K562 (cell line): ENCODE results near the gene KCP. TPM values are rescaled to one million over a fixed set of nuclear protein-coding genes. Genes with fewer than 3 reads are reported as not detected.

ENCODE experiments used
- ATAC-seq: fragments of 200-7000 bp; cut with Tn5 transposase; 3 replicates; pipeline ENCODE4 v1.9.1; 2020; ENCODE audit warnings: moderate library complexity
- BruUV-seq: library from RNA; stranded (reverse); fragments of 400-500 nt; replicated peaks from 2 replicates; lab custom pipeline; 2021; lab: Mats Ljungman, UMichigan
- CTCF ChIA-PET: fragments of 300-600 bp; formaldehyde crosslinking; extraction: SDS; loops from one replicate; lab custom pipeline; 2021; ENCODE audit warnings: low intra/inter-chr PET ratio; lab: Yijun Ruan, JAX
- POLR2A ChIA-PET: fragments of 300-600, 350-650 bp; sonication (Branson Sonifier 250); formaldehyde crosslinking; extraction: SDS; loops from one replicate; lab custom pipeline; 2021; ENCODE audit warnings: antibody characterized with exemption, inconsistent platforms; lab: Yijun Ruan, JAX
- DNase-seq, 4 experiments: peaks; one replicate each; pipeline versions ENCODE4 v3.0.0 to v3.0.0-alpha.2; 2011 to 2018; ENCODE audit warnings: low spot score in 3 of 4, mixed read lengths in 3 of 4; ENCODE audit errors: extremely low read depth in 1 of 4
- FAIRE-seq: peaks from 2 replicates; lab custom pipeline; 2011; peaks lifted over from hg19 to GRCh38; lab: Jason Lieb, UNC
- H2AFZ ChIP-seq: 2 replicates; pipeline ENCODE4 v1.6.0; 2011; ENCODE audit warnings: low read depth, low read length, control low read depth, inconsistent platforms
- H3K27ac ChIP-seq: fragments of 200-600 bp; 3 replicates; pipeline ENCODE4 v1.8.0; 2011; ENCODE audit warnings: low read depth, mild to moderate bottlenecking, control low read depth, inconsistent platforms, low read length, moderate library complexity, mixed read lengths; ENCODE audit errors: extremely low read depth
- H3K27me3 ChIP-seq, 2 experiments: fragments of 300-600 bp in 1 of 2; 2 replicates in 1 of 2; 3 replicates in 1 of 2; pipeline versions ENCODE4 v1.6.0 to v1.8.0; 2011; ENCODE audit warnings: inconsistent platforms in 2 of 2, low read length in 2 of 2, mild to moderate bottlenecking in 1 of 2, mixed read lengths in 1 of 2, moderate library complexity in 1 of 2; ENCODE audit not compliant: control insufficient read depth in 2 of 2, insufficient read depth in 2 of 2
- H3K36me3 ChIP-seq: fragments of 300-600 bp; 3 replicates; pipeline ENCODE4 v1.8.0; 2011; ENCODE audit warnings: mild to moderate bottlenecking, low read length, inconsistent platforms; ENCODE audit not compliant: control insufficient read depth, insufficient read depth
- H3K4me1 ChIP-seq, 2 experiments: fragments of 200-600 bp in 1 of 2; replicated peaks in 1 of 2; 2 replicates in 1 of 2; 3 replicates in 1 of 2; pipeline versions ENCODE4 v1.5.1 to v1.8.0; 2011; ENCODE audit warnings: inconsistent platforms in 2 of 2, low read length in 2 of 2, mild to moderate bottlenecking in 1 of 2, mixed read lengths in 1 of 2, moderate library complexity in 1 of 2; ENCODE audit not compliant: control insufficient read depth in 2 of 2, insufficient read depth in 2 of 2
- H3K4me2 ChIP-seq: 2 replicates; pipeline ENCODE4 v1.6.1; 2011; ENCODE audit warnings: low read length, control low read depth, inconsistent platforms, mixed read lengths; ENCODE audit not compliant: insufficient read depth
- H3K4me3 ChIP-seq: fragments of 200-600 bp; sonication (generic), shearing (Covaris generic); 2 replicates; pipeline ENCODE4 v1.5.1; 2016; ENCODE audit warnings: control low read depth, inconsistent platforms
- H3K79me2 ChIP-seq: fragments of 200-600 bp; 3 replicates; pipeline ENCODE4 v1.8.0; 2011; ENCODE audit warnings: low read length, inconsistent platforms; ENCODE audit not compliant: control insufficient read depth, insufficient read depth
- H3K9ac ChIP-seq, 2 experiments: 2 replicates each; pipeline versions ENCODE4 v1.6.0 to v1.6.1; 2011; ENCODE audit warnings: low read depth in 2 of 2, low read length in 2 of 2, control low read depth in 1 of 2, inconsistent platforms in 1 of 2, mild to moderate bottlenecking in 1 of 2, mixed read lengths in 1 of 2; ENCODE audit not compliant: insufficient read depth in 1 of 2
- H3K9me1 ChIP-seq: one replicate; pipeline ENCODE4 v1.6.0; 2011; ENCODE audit warnings: inconsistent platforms, mild to moderate bottlenecking, low read length, moderate library complexity; ENCODE audit not compliant: control insufficient read depth, insufficient read depth
- H3K9me3 ChIP-seq: replicated peaks from 2 replicates; pipeline ENCODE4 v1.5.1; 2011; ENCODE audit warnings: low read depth, low read length, inconsistent platforms; ENCODE audit not compliant: control insufficient read depth, insufficient read depth
- H4K20me1 ChIP-seq: replicated peaks from 2 replicates; pipeline ENCODE4 v1.6.1; 2011; ENCODE audit warnings: low read length, inconsistent platforms, mixed read lengths; ENCODE audit not compliant: control insufficient read depth, insufficient read depth
- BDP1 ChIP-seq: IDR thresholded peaks from 3 replicates; pipeline ENCODE4 v1.6.1; 2011; ENCODE audit not compliant: insufficient read length, insufficient read depth
- CC2D1A ChIP-seq: fragments of 450-650 bp; IDR thresholded peaks from 2 replicates; pipeline ENCODE4 v1.6.1; 2017; ENCODE audit warnings: mild to moderate bottlenecking
- PHTF2 ChIP-seq: fragments of 250-450 bp; sonication (Bioruptor Pico); IDR thresholded peaks from 2 replicates; pipeline ENCODE4 v1.5.0; 2021; ENCODE audit warnings: mild to moderate bottlenecking
- RBBP5 ChIP-seq: fragments of 200-600 bp; sonication (generic); IDR thresholded peaks from 2 replicates; pipeline ENCODE4 v1.6.1; 2012; ENCODE audit warnings: borderline replicate concordance, mild to moderate bottlenecking, low read length, control low read depth, inconsistent platforms; ENCODE audit not compliant: insufficient read depth, poor library complexity, severe bottlenecking
- STAT6 ChIP-seq: sonication (generic); formaldehyde crosslinking; IDR thresholded peaks from 2 replicates; pipeline ENCODE4 v1.8.1; 2023; ENCODE audit warnings: mild to moderate bottlenecking, missing genetic modification reagents
- THRA ChIP-seq: fragments of 450-650 bp; IDR thresholded peaks from 2 replicates; pipeline ENCODE4 v1.6.1; 2017; ENCODE audit warnings: mild to moderate bottlenecking, moderate library complexity
- TRIM24 ChIP-seq, 2 experiments: fragments of 450-650 bp; IDR thresholded peaks; 2 replicates each; pipeline ENCODE4 v1.6.1; 2016
- U2AF2 ChIP-seq: fragments of 200-400 bp; formaldehyde crosslinking; optimal IDR thresholded peaks from 2 replicates; pipeline ENCODE3; 2017; ENCODE audit warnings: low read depth, mild to moderate bottlenecking, low read length
- ZNF592 ChIP-seq: fragments of 450-650 bp; IDR thresholded peaks from 2 replicates; pipeline ENCODE4 v1.6.1; 2017; ENCODE audit warnings: antibody characterized with exemption, mild to moderate bottlenecking
- WGBS: fragments of 100-300 bp; shearing (Covaris generic); methylation state at CpG from one replicate; pipeline ENCODE4 v1.1.6; 2016; ENCODE audit warnings: low coverage, mixed read lengths; ENCODE audit not compliant: insufficient coverage; ENCODE audit errors: missing lambda C conversion rate; 5-methylcytosine and 5-hydroxymethylcytosine counted together
- in situ Hi-C: fragments of 300-500 bp; cut with MboI; formaldehyde crosslinking; loops from 4 replicates; pipeline ENCODE4 v1.15.0; 2018; ENCODE audit warnings: inconsistent platforms, mixed read lengths
- intact Hi-C: fragments of 100-400 bp; cut with micrococcal nuclease; formaldehyde crosslinking; loops from 2 replicates; pipeline ENCODE4 v1.14.2; 2022
- polyA plus RNA-seq, 8 experiments: library from polyadenylated mRNA; depleted of rRNA in 4 of 8; stranded (reverse) in 5 of 8; unstranded in 3 of 8; fragments of >200 nt; fragmentation: Nextera tagmentation in 2 of 8; fragmentation: Illumina TruSeq in 1 of 8; extraction: Ambion mirVana in 2 of 8; extraction: Trizol in 1 of 8; gene quantifications; 2 replicates each; pipeline versions ENCODE4 v1.2.1 to v1.2.3, GENCODE V29; 2011 to 2014; ENCODE audit warnings: inconsistent platforms in 1 of 8, missing spikeins in 1 of 8
- total RNA-seq, 7 experiments: library from RNA; depleted of rRNA in 6 of 7; stranded (reverse); fragments of >200 nt in 6 of 7; fragmentation: Illumina TruSeq in 2 of 7; extraction: Trizol in 2 of 7; gene quantifications; 2 replicates each; pipeline versions ENCODE4 v1.2.1 to v1.2.3, GENCODE V29; 2011 to 2021; ENCODE audit warnings: low replicate concordance in 1 of 7
- TF ChIP-seq, protein P1 (sequence below): fragments of 450-650 bp; conservative IDR thresholded peaks from 2 replicates; pipeline ENCODE4 v1.6.1; 2016; ENCODE audit warnings: missing genetic modification characterization, low read depth, mild to moderate bottlenecking, control low read depth, missing compliant biosample characterization

KCP gene
- total and polyA plus RNA-seq, 9 of the 15 experiments (the other 6 are each of a cell fraction or from before 2014, with no cell fraction given): 0.06 to 0.17 (median 0.12) TPM; not detected in 3

- Histone ChIP-seq H3K9me3 (no peaks in the 10 kb centered on the region), H3K4me1 (no peaks in the 10 kb centered on the region), H3K4me2 (no peak overlapping the region), H2AFZ (no peak overlapping the region), H3K27me3 (no peaks in the 10 kb centered on the region), H3K4me3 (no peak overlapping the region), H3K9ac (no peak overlapping the region), H3K9me1 (no peaks in the 10 kb centered on the region), H3K79me2 (no peaks in the 10 kb centered on the region), H4K20me1 (no peaks in the 10 kb centered on the region), H3K27ac (no peak overlapping the region), H3K36me3 (peaks cover 73% of the 10 kb centered on the region)
- ChIA-PET POLR2A (interaction anchor here (0.6 to 1.2 kb wide), 5 partner anchors 15 to 380 kb away, joined by 3 to 5 read pairs (median 3); no protein-coding TSS in a partner anchor), CTCF (no interaction called here)
- 88% methylated on average over 2 of the region's 2 CpGs for WGBS
- ATAC-seq (no peak), FAIRE-seq (no peak), DNase-seq (no peak)
- in situ Hi-C loops: no loop called here
- no TSS peak for BruUV-seq
- intact Hi-C loops: no loop called here
- TF ChIP-seq THRA (no peak), PHTF2 (no peak), STAT6 (CRISPR knock-in tag) (no peak), BDP1 (no peak), TRIM24 (IDR thresholded peaks at IDR 0.05) (no peak), CC2D1A (no peak), RBBP5 (no peak), U2AF2 (no peak), ZNF592 (no peak)
- TF ChIP-seq, protein P1, sequence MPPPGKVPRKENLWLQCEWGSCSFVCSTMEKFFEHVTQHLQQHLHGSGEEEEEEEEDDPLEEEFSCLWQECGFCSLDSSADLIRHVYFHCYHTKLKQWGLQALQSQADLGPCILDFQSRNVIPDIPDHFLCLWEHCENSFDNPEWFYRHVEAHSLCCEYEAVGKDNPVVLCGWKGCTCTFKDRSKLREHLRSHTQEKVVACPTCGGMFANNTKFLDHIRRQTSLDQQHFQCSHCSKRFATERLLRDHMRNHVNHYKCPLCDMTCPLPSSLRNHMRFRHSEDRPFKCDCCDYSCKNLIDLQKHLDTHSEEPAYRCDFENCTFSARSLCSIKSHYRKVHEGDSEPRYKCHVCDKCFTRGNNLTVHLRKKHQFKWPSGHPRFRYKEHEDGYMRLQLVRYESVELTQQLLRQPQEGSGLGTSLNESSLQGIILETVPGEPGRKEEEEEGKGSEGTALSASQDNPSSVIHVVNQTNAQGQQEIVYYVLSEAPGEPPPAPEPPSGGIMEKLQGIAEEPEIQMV (tag): no peak
These were observed 43.6 kb upstream of the KCP start for GRCh38 chr7:128954150-128954549.
